ENCODE results near the gene ATP5MG.
"Not testable (repeated sequence)": the region's sequence is repeated elsewhere in the genome, so short reads cannot be mapped to it uniquely, and the experiment has no call there.

ATP5MG gene

GRCh38 chr11:118401151-118401879 lies at the start of gene ATP5MG:
Gene ATP5MG, plus strand, starts transcription at chr11:118401606. Its CDS starts 60 bp downstream, at chr11:118401666.
- peak; percentile 94 for DNase-seq

GRCh38 chr11:118353084-118353710 lies 48.2 kb upstream of the ATP5MG start:
- DNase-seq: peak; percentile 40

- DNase-seq: no peak
These were observed 43.3 kb upstream of the ATP5MG start for GRCh38 chr11:118358071-118358470.

- peak; percentile 99 for DNase-seq
These were observed 42.0 kb upstream of the ATP5MG start, which contains the start of gene UBE4A for GRCh38 chr11:118359295-118359958. Gene UBE4A, plus strand, starts transcription at chr11:118359600. Its CDS starts 5,481 bp downstream, at chr11:118365081.

- DNase-seq: no peak
These were observed 36.3 kb upstream of the ATP5MG start for GRCh38 chr11:118364956-118365615.

- DNase-seq: no peak
These were observed 35.1 kb upstream of the ATP5MG start for GRCh38 chr11:118366287-118366686.

GRCh38 chr11:118370774-118371173 lies 30.6 kb upstream of the ATP5MG start:
- DNase-seq: no peak

- no peak for DNase-seq
These were observed 28.1 kb upstream of the ATP5MG start for GRCh38 chr11:118373263-118373662.

GRCh38 chr11:118373871-118374270 lies 27.5 kb upstream of the ATP5MG start:
- no peak for DNase-seq

GRCh38 chr11:118374729-118375128 lies 26.7 kb upstream of the ATP5MG start:
- no peak for DNase-seq

GRCh38 chr11:118375978-118376377 lies 25.4 kb upstream of the ATP5MG start:
- DNase-seq: no peak

- no peak for DNase-seq
These were observed 21.9 kb upstream of the ATP5MG start for GRCh38 chr11:118379497-118379896.

GRCh38 chr11:118380571-118380970 lies 20.8 kb upstream of the ATP5MG start:
- DNase-seq: no peak

- no peak for DNase-seq
These were observed 18.5 kb upstream of the ATP5MG start for GRCh38 chr11:118382954-118383353.

GRCh38 chr11:118383657-118384056 lies 17.7 kb upstream of the ATP5MG start:
- no peak for DNase-seq

GRCh38 chr11:118396097-118396501 lies 5.3 kb upstream of the ATP5MG start:
- peak; percentile 56 for DNase-seq

GRCh38 chr11:118397448-118397847 lies 4.0 kb upstream of the ATP5MG start:
- DNase-seq: no peak

- DNase-seq: peak; percentile 80
These were observed 2.4 kb upstream of the ATP5MG start for GRCh38 chr11:118398791-118399559.

- DNase-seq: no peak
These were observed 629 bp downstream of the ATP5MG start for GRCh38 chr11:118401880-118402590.

- DNase-seq: not testable (repeated sequence)
These were observed 1.2 kb downstream of the ATP5MG start for GRCh38 chr11:118402594-118402993.

GRCh38 chr11:118406599-118407166 lies 5.3 kb downstream of the ATP5MG start:
- DNase-seq: no peak
